ENCODE results near the gene SERPINA5. TPM values are rescaled to one million over a fixed set of nuclear protein-coding genes. Genes with fewer than 3 reads are reported as not detected.

Gene SERPINA5
- total RNA-seq, 1 experiment from 2014 or later = 3.0 TPM

GRCh38 chr14:94612174-94612573 is 30.9 kb downstream of the SERPINA5 start, which contains the start of gene SERPINA3 (continued):
- TF ChIP-seq REST (IDR thresholded peaks at IDR 0.05; ENCODE audit: low read depth) (no peak), EZH2phosphoT487 (IDR thresholded peaks at IDR 0.05; ENCODE audit: borderline replicate concordance) (no peak), CEBPB (IDR thresholded peaks at IDR 0.05; ENCODE audit: low read depth) (no peak), CBX3 (IDR thresholded peaks at IDR 0.05; ENCODE audit: low read depth) (no peak), RAD21 (IDR thresholded peaks at IDR 0.05; ENCODE audit: low read depth) (no peak), POLR2AphosphoS5 (IDR thresholded peaks at IDR 0.05; ENCODE audit: low read depth, low read length) (no peak), SP1 (IDR thresholded peaks at IDR 0.05; ENCODE audit: low read depth) (no peak), SIN3A (IDR thresholded peaks at IDR 0.05; ENCODE audit: low read depth) (no peak), ATF3 (IDR thresholded peaks at IDR 0.05) (no peak), JUND (IDR thresholded peaks at IDR 0.05) (no peak), YY1 (IDR thresholded peaks at IDR 0.05; ENCODE audit: extremely low read depth, insufficient replicate concordance, low read depth, low read length) (no peak)
